SK-N-SH treated with all-trans-retinoic acid at 6 μM for 48 hours (cell line): ENCODE data around the gene MTUS2.

Source experiments
- ATAC-seq: fragments of 200-7000 bp; cut with Tn5 transposase; 3 replicates; pipeline ENCODE4 v1.9.1; 2020; ENCODE audit warnings: mild to moderate bottlenecking, moderate library complexity
- CSDC2 ChIP-seq: fragments of 250-450 bp; sonication (Bioruptor Pico); IDR thresholded peaks from 2 replicates; pipeline ENCODE4 v1.5.0; 2020; ENCODE audit warnings: mild to moderate bottlenecking, moderate library complexity
- ISL1 ChIP-seq: fragments of 250-450 bp; sonication (Bioruptor Pico); IDR thresholded peaks from 2 replicates; pipeline ENCODE4 v2.1.2; 2022; ENCODE audit warnings: mild to moderate bottlenecking, moderate library complexity
- PPARA ChIP-seq: fragments of 250-450 bp; sonication (Bioruptor Pico); IDR thresholded peaks from 2 replicates; pipeline ENCODE4 v1.5.0; 2020; ENCODE audit warnings: mild to moderate bottlenecking, borderline replicate concordance
- RARB ChIP-seq: fragments of 250-450 bp; sonication (Bioruptor Pico); IDR thresholded peaks from 2 replicates; pipeline ENCODE4 v1.8.0; 2021; ENCODE audit warnings: mild to moderate bottlenecking, moderate library complexity
- SNAI2 ChIP-seq: fragments of 250-450 bp; sonication (Bioruptor Pico); IDR thresholded peaks from 2 replicates; pipeline ENCODE4 v1.5.0; 2020; ENCODE audit warnings: mild to moderate bottlenecking, moderate library complexity
- TOX ChIP-seq: fragments of 250-450 bp; sonication (Bioruptor Pico); IDR thresholded peaks from 2 replicates; pipeline ENCODE4 v1.8.0; 2021; ENCODE audit warnings: mild to moderate bottlenecking, moderate library complexity, borderline replicate concordance
- ZC3H10 ChIP-seq: fragments of 250-450 bp; sonication (Bioruptor Pico); IDR thresholded peaks from 2 replicates; pipeline ENCODE4 v1.5.1; 2021; ENCODE audit warnings: mild to moderate bottlenecking, moderate library complexity
- ZFP3 ChIP-seq: fragments of 250-450 bp; sonication (Bioruptor Pico); IDR thresholded peaks from 2 replicates; pipeline ENCODE4 v1.5.0; 2020; ENCODE audit warnings: mild to moderate bottlenecking, moderate library complexity
- ZFP30 ChIP-seq: fragments of 450-650 bp; formaldehyde crosslinking; IDR thresholded peaks from 2 replicates; pipeline ENCODE4 v1.5.0; 2022; ENCODE audit warnings: mild to moderate bottlenecking, moderate library complexity
- ZNF8 ChIP-seq: fragments of 450-650 bp; formaldehyde crosslinking; IDR thresholded peaks from 2 replicates; pipeline ENCODE4 v1.5.0; 2020; ENCODE audit warnings: mild to moderate bottlenecking, moderate library complexity
- TF ChIP-seq, protein P1 (sequence below): fragments of 250-450 bp; sonication (Bioruptor Pico); IDR thresholded peaks from 2 replicates; pipeline ENCODE4 v1.5.1; 2020; ENCODE audit warnings: low read depth, mild to moderate bottlenecking, moderate library complexity
- TF ChIP-seq, protein P2 (sequence below): fragments of 250-450 bp; sonication (Bioruptor Pico); IDR thresholded peaks from 2 replicates; pipeline ENCODE4 v1.8.0; 2021; ENCODE audit warnings: low read depth, mild to moderate bottlenecking, moderate library complexity, borderline replicate concordance
- TF ChIP-seq, protein P3 (sequence below): fragments of 250-450 bp; sonication (Bioruptor Pico); IDR thresholded peaks from 2 replicates; pipeline ENCODE4 v1.5.0; 2020; ENCODE audit warnings: mild to moderate bottlenecking, moderate library complexity
- TF ChIP-seq, protein P4 (sequence below): fragments of 250-450 bp; sonication (Bioruptor Pico); IDR thresholded peaks from 2 replicates; pipeline ENCODE4 v1.5.1; 2021; ENCODE audit warnings: mild to moderate bottlenecking, moderate library complexity
- TF ChIP-seq, protein P5 (sequence below): fragments of 250-450 bp; sonication (Bioruptor Pico); IDR thresholded peaks from 2 replicates; pipeline ENCODE4 v1.8.0; 2020; ENCODE audit warnings: mild to moderate bottlenecking, moderate library complexity, borderline replicate concordance

MTUS2 gene

DNA sequence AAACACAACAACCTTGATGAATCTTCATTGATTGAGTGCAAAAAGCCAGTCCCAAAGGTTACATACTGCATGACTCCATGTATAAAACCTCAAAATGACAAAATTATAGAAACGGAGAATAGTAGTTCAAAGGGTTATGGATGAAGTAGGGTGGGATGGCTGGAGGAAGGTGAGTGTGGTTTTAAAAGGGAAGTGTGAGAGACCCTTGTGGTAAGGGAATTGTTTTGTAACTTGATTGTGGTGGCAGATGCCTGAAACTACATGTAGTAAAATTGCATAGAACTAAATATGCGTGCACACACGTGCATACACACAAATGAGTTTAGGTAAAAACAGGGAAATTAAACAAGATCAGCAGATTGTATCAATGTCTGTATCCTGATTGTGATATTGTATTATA lies 340.7 kb downstream of the MTUS2 start (continued):
- TF ChIP-seq, protein P1, sequence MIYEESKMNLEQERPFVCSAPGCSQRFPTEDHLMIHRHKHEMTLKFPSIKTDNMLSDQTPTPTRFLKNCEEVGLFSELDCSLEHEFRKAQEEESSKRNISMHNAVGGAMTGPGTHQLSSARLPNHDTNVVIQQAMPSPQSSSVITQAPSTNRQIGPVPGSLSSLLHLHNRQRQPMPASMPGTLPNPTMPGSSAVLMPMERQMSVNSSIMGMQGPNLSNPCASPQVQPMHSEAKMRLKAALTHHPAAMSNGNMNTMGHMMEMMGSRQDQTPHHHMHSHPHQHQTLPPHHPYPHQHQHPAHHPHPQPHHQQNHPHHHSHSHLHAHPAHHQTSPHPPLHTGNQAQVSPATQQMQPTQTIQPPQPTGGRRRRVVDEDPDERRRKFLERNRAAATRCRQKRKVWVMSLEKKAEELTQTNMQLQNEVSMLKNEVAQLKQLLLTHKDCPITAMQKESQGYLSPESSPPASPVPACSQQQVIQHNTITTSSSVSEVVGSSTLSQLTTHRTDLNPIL: no peak
- TF ChIP-seq, protein P2, sequence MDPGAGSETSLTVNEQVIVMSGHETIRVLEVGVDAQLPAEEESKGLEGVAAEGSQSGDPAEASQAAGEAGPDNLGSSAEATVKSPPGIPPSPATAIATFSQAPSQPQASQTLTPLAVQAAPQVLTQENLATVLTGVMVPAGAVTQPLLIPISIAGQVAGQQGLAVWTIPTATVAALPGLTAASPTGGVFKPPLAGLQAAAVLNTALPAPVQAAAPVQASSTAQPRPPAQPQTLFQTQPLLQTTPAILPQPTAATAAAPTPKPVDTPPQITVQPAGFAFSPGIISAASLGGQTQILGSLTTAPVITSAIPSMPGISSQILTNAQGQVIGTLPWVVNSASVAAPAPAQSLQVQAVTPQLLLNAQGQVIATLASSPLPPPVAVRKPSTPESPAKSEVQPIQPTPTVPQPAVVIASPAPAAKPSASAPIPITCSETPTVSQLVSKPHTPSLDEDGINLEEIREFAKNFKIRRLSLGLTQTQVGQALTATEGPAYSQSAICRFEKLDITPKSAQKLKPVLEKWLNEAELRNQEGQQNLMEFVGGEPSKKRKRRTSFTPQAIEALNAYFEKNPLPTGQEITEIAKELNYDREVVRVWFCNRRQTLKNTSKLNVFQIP (CRISPR knock-in tag): no peak

DNA sequence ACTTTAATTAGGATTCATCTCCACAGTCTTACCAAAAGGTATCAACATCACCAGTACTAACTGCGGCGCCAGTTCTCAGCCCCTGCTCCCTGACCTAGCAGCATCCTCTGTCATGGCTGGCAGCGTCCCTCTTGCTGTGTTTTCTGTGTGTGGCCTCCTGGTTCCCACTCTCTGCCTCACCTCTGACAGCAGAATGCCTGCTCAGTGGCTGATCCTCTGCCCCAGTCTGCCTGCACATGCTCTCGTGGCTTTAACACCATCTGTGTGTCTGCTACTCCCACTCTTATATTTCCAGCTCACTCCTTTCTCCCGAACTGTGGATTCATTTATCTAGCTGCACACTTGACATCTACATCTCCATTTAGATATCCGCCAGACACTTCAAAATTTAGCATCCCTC lies 341.5 kb downstream of the MTUS2 start:
- no peak for ATAC-seq

DNA sequence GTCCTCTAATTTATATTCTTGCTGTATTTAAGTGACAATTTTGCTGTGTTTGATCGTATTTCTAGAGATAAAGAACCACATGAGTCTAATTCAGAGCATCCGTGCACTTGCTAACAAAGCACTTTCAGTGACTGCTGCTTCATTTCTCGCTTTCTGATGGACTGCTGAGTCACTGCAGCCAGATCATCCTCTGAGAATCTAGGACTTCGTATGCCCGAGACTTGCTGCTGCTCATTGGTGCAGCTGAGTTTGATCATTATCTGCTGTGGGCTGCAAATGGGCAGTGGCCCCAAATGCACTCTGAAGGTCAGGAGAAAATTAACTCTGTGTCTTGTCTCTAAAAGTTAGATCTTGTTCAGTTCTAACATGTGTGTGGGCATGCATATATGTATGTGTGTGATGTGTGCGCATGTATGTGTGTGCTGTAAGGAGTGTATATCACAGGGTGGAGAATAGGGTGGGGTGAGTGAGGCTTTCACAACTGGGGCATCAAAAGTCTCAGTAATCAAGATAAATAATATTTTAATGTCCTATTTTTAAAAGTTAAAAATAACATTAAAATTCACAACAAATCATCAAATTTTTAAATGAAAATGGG lies 342.6 kb downstream of the MTUS2 start:
- peak; percentile 92 for ATAC-seq
- TF ChIP-seq SNAI2 (CRISPR knock-in tag) (no peak), ISL1 (no peak), CSDC2 (CRISPR knock-in tag) (no peak), RARB (CRISPR knock-in tag) (no peak), ZFP3 (no peak), ZC3H10 (CRISPR knock-in tag) (no peak)
- TF ChIP-seq, protein P3, sequence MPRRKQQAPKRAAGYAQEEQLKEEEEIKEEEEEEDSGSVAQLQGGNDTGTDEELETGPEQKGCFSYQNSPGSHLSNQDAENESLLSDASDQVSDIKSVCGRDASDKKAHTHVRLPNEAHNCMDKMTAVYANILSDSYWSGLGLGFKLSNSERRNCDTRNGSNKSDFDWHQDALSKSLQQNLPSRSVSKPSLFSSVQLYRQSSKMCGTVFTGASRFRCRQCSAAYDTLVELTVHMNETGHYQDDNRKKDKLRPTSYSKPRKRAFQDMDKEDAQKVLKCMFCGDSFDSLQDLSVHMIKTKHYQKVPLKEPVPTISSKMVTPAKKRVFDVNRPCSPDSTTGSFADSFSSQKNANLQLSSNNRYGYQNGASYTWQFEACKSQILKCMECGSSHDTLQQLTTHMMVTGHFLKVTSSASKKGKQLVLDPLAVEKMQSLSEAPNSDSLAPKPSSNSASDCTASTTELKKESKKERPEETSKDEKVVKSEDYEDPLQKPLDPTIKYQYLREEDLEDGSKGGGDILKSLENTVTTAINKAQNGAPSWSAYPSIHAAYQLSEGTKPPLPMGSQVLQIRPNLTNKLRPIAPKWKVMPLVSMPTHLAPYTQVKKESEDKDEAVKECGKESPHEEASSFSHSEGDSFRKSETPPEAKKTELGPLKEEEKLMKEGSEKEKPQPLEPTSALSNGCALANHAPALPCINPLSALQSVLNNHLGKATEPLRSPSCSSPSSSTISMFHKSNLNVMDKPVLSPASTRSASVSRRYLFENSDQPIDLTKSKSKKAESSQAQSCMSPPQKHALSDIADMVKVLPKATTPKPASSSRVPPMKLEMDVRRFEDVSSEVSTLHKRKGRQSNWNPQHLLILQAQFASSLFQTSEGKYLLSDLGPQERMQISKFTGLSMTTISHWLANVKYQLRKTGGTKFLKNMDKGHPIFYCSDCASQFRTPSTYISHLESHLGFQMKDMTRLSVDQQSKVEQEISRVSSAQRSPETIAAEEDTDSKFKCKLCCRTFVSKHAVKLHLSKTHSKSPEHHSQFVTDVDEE (CRISPR knock-in tag): no peak
- TF ChIP-seq, protein P4, sequence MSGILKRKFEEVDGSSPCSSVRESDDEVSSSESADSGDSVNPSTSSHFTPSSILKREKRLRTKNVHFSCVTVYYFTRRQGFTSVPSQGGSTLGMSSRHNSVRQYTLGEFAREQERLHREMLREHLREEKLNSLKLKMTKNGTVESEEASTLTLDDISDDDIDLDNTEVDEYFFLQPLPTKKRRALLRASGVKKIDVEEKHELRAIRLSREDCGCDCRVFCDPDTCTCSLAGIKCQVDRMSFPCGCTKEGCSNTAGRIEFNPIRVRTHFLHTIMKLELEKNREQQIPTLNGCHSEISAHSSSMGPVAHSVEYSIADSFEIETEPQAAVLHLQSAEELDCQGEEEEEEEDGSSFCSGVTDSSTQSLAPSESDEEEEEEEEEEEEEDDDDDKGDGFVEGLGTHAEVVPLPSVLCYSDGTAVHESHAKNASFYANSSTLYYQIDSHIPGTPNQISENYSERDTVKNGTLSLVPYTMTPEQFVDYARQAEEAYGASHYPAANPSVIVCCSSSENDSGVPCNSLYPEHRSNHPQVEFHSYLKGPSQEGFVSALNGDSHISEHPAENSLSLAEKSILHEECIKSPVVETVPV (CRISPR knock-in tag): no peak
- TF ChIP-seq, protein P5, sequence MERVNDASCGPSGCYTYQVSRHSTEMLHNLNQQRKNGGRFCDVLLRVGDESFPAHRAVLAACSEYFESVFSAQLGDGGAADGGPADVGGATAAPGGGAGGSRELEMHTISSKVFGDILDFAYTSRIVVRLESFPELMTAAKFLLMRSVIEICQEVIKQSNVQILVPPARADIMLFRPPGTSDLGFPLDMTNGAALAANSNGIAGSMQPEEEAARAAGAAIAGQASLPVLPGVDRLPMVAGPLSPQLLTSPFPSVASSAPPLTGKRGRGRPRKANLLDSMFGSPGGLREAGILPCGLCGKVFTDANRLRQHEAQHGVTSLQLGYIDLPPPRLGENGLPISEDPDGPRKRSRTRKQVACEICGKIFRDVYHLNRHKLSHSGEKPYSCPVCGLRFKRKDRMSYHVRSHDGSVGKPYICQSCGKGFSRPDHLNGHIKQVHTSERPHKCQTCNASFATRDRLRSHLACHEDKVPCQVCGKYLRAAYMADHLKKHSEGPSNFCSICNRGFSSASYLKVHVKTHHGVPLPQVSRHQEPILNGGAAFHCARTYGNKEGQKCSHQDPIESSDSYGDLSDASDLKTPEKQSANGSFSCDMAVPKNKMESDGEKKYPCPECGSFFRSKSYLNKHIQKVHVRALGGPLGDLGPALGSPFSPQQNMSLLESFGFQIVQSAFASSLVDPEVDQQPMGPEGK (CRISPR knock-in tag): no peak
- TF ChIP-seq, protein P2 (CRISPR knock-in tag): no peak

More for the DNA sequence above, 341.5 kb downstream of the MTUS2 start:
- TF ChIP-seq ZFP30 (CRISPR knock-in tag) (no peak), PPARA (CRISPR knock-in tag) (no peak), ZC3H10 (CRISPR knock-in tag) (no peak), TOX (CRISPR knock-in tag) (no peak), ISL1 (no peak), ZFP3 (no peak), ZNF8 (no peak)
- TF ChIP-seq, protein P3 (CRISPR knock-in tag): no peak
- TF ChIP-seq, protein P2 (CRISPR knock-in tag): no peak
- TF ChIP-seq, protein P5 (CRISPR knock-in tag): no peak
